ENCODE measurements around the gene ALMS1. TPM values are rescaled to one million over a fixed set of nuclear protein-coding genes. Genes with fewer than 3 reads are reported as not detected.

The ALMS1 gene
- polyA plus RNA-seq, 3 donors, result 0.55 to 5.2 (median 0.64) TPM

GRCh38 chr2:73610111-73610510 lies 224.5 kb downstream of the ALMS1 start:
- no CpG with 5 or more reads among the region's 3 CpGs for WGBS (ENCODE audit: insufficient coverage)
- Histone ChIP-seq H3K9me3 (replicated peaks in 1 of 2; ENCODE audit: control insufficient read depth in 1 of 2, insufficient read depth in 1 of 2, low read length in 2 of 2) (no peaks in the 10 kb centered on the region), H3K36me3 (replicated peaks in 1 of 2; ENCODE audit: control insufficient read depth in 1 of 2, insufficient read depth in 2 of 2, low read length in 2 of 2) (no peaks in the 10 kb centered on the region), H2AFZ (ENCODE audit: insufficient read depth, low read depth, low read length, poor library complexity, severe bottlenecking) (no peak overlapping the region), H3K4me1 (ENCODE audit: control insufficient read depth in 1 of 2, insufficient read depth in 2 of 2, low read length in 2 of 2) (no peaks in the 10 kb centered on the region), H3K4me2 (replicated peaks; ENCODE audit: extremely low read depth, low read length, poor library complexity, severe bottlenecking) (no peak overlapping the region), H3K27ac (ENCODE audit: low read depth in 1 of 2, low read length in 2 of 2) (no peak overlapping the region), H3K4me3 (replicated peaks in 1 of 3; ENCODE audit: low read depth in 2 of 3, low read length in 3 of 3) (no peak overlapping the region), H4K20me1 (ENCODE audit: insufficient read depth, low read length) (no peaks in the 10 kb centered on the region), H3K27me3 (ENCODE audit: control insufficient read depth in 2 of 2, insufficient read depth in 2 of 2, low read length in 2 of 2) (no peaks in the 10 kb centered on the region), H3K79me2 (ENCODE audit: insufficient read depth, low read length) (no peaks in the 10 kb centered on the region), H3K9ac (ENCODE audit: insufficient read depth, low read length, poor library complexity, severe bottlenecking) (no peak overlapping the region)
- DNase-seq, result no peak
- Mint-ChIP-seq H3K27me3 (ENCODE audit: low read depth in 3 of 3) (peaks cover 0 to 2% (median 2%) of the 10 kb centered on the region in 3 donors), H3K4me1 (no peaks in the 10 kb centered on the region), H3K27ac (no peak overlapping the region), H3K4me3 (no peak overlapping the region), H3K9me3 (no peaks in the 10 kb centered on the region), H3K36me3 (peaks cover 2 to 9% of the 10 kb centered on the region in 2 donors)
- intact Hi-C loops (cut with micrococcal nuclease), result no loop called here
- no peak for TF ChIP-seq CTCF (IDR thresholded peaks at IDR 0.05)

- H3K27ac Mint-ChIP-seq, result no peak overlapping the region
- no peak overlapping the region for H3K4me3 ChIP-seq (replicated peaks in 1 of 3; ENCODE audit: low read depth in 2 of 3, low read length in 3 of 3)
- no peaks in the 10 kb centered on the region for H3K36me3 ChIP-seq (replicated peaks in 1 of 2; ENCODE audit: control insufficient read depth in 1 of 2, insufficient read depth in 2 of 2, low read length in 2 of 2)
- H3K9me3 Mint-ChIP-seq, result peaks cover 0 to 1% (median 0%) of the 10 kb centered on the region in 7 donors
- H3K9ac ChIP-seq (ENCODE audit: insufficient read depth, low read length, poor library complexity, severe bottlenecking), result no peak overlapping the region
- H3K79me2 ChIP-seq (ENCODE audit: insufficient read depth, low read length), result no peaks in the 10 kb centered on the region
- H2AFZ ChIP-seq (ENCODE audit: insufficient read depth, low read depth, low read length, poor library complexity, severe bottlenecking), result no peak overlapping the region
- no peaks in the 10 kb centered on the region for H4K20me1 ChIP-seq (ENCODE audit: insufficient read depth, low read length)
- H3K27me3 ChIP-seq (ENCODE audit: control insufficient read depth in 2 of 2, insufficient read depth in 2 of 2, low read length in 2 of 2), result no peaks in the 10 kb centered on the region
- no peaks in the 10 kb centered on the region for H3K4me1 ChIP-seq (ENCODE audit: control insufficient read depth in 1 of 2, insufficient read depth in 2 of 2, low read length in 2 of 2)
- H3K4me2 ChIP-seq (replicated peaks; ENCODE audit: extremely low read depth, low read length, poor library complexity, severe bottlenecking), result no peak overlapping the region
- H3K27ac ChIP-seq (ENCODE audit: low read depth in 1 of 2, low read length in 2 of 2), result no peak overlapping the region
- TF ChIP-seq CTCF (IDR thresholded peaks at IDR 0.05), result no peak
- H3K4me3 Mint-ChIP-seq, result no peak overlapping the region
- H3K27me3 Mint-ChIP-seq (ENCODE audit: low read depth in 3 of 3), result peaks cover 0 to 4% (median 2%) of the 10 kb centered on the region in 3 donors
- no peaks in the 10 kb centered on the region for H3K9me3 ChIP-seq (replicated peaks in 1 of 2; ENCODE audit: control insufficient read depth in 1 of 2, insufficient read depth in 1 of 2, low read length in 2 of 2)
- no CpG with 5 or more reads among the region's 4 CpGs for WGBS (ENCODE audit: insufficient coverage)
- H3K36me3 Mint-ChIP-seq, result peaks cover 0 to 6% of the 10 kb centered on the region in 2 donors
- intact Hi-C loops (cut with micrococcal nuclease), result no loop called here
- no peak for DNase-seq
- H3K4me1 Mint-ChIP-seq, result no peaks in the 10 kb centered on the region
Measured at GRCh38 chr2:73611193-73611592, 225.6 kb downstream of the ALMS1 start.
